NCI-H2196 treated with DMSO at 0.1 percent for 48 hours (cell line): Measurements from ENCODE around the gene ACTL8.

ENCODE experiments used
- DNase-seq: peaks from one replicate; lab custom pipeline; 2025; ENCODE audit not compliant: unreplicated experiment; lab: John Stamatoyannopoulos, UW

ACTL8 gene

DNA sequence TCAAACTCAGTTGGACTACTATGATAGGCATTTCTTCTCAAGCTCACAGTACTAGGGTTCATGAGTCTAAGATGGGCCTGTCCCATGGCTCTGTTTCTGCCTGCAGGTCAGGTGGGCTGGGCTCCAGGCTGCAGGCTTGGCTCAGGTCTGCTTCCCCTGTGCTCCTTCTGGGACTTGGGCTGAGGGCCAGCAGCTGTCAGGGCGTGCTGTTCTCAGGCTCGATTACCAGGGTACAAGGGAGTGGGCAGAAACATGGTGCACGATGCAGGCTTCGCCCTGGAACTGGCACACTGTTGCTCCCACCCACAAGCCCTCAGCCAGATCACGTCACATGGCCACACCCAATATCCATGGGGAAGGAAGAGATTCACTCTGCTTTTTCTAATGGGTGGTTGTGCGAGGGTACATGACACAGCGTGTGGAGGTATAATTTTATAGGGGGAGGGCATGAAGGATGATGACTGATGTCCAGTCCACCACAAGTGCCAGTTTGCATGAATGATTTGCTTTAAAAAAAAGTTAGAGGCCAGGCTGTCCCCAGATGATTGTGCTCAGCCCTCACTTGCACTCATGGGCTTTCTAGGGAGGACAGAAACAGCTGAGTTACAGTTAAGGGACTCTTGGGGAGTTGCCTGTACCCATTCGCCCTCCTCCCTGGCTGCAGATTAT is 118.0 kb downstream of the ACTL8 start:
- no peak for DNase-seq

DNA sequence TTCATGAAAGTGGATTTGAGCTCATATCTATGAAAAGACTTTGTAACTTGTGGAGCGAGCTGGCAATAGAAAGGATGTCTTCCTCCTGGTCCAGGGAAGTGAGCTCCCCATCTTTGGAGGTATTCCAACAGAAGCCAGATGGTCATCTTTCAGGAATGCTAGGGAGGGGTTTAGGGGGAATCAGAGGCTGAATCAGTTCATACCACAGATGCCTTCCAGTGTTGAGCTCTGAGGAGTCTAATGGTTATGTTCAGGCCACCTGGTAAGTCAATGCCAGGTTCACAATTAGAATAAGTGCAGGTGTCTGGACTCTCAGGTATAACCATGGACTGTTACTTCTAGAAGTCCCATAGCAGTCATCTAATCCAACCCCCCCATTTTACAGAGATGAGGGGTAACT is 119.1 kb downstream of the ACTL8 start:
- DNase-seq, result no peak

DNA sequence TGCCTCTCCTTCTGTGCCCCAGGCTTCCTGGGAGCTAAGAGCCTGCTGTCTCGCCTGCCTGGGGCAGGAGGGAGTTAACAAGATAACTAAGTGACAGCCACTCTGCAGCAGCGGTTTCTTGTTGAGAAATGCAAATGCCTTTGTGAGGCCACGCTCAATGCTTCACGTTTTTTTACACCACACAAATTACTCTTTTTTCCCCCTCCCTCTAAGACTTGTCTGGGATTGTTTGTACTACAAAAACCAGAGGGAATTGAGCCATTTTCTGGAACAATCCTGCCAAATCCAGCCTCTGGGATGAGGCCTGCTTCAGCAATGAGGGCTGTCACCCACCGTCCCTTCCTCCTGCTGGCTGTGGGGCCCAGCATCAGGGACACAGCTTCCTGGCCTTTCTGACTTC is 119.6 kb downstream of the ACTL8 start:
- DNase-seq, result no peak

DNA sequence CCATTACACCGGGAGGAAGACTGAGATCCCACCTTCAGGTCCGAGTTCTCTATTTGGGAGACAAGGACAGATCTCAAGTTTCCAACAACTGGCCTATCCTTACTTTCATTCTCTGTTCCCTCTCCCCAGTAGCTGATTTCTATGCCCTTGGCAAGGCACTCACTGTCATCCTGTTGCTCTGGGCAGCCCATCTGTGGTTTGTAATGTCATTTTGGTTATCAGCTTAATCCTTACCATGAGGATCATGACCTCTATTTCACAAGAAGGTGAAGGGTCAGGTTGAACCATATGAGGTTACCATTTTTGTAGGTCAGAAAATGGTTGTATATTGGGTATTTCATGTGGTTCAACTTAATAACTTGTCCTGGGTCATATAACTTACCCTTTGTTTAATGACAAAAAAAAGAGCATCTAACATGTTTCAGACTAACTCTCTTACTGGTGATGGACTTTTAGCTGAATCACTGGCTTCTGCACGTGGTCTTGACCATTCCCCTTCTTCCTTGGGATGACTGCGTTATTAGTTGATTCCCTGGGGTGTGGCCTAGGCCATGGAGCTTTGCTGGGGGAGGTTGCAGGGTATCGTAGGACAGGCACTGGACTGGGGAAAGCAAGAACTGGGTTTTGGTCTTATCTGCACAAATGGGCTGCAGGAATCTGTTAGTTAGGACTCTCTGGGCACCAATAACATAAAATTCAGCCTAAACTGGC is 120.2 kb downstream of the ACTL8 start:
- no peak for DNase-seq

DNA sequence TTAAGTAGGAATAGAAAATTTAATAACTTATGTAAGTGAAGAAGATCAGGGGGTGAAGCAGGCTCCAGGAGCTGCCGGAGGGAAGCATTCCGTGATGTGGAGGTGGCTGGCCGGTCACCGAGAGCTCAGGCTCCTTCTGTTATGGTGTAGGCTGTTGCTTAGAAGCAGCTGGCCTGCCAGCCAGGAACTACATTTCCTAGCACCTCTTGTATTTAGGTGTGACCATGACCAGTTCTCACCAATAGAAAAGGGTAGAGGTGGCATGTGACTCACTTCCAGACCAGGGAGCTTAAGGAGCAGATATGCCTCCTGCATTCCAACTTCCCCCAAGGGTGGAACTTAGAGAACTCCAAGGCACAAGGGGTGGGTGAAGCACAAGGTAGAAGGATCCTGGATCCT is 120.7 kb downstream of the ACTL8 start:
- no peak for DNase-seq
